C4-2B (cell line): ENCODE measurements around the gene CHN1.

Experiments
- ZFX ChIP-seq: fragments of 450-650 bp; IDR thresholded peaks from 2 replicates; pipeline ENCODE4 v1.6.1; 2017
- TF ChIP-seq, protein P1 (sequence below): fragments of 450-650 bp; conservative IDR thresholded peaks from 2 replicates; pipeline ENCODE4 v1.5.1; 2017; ENCODE audit warnings: mild to moderate bottlenecking

DNA sequence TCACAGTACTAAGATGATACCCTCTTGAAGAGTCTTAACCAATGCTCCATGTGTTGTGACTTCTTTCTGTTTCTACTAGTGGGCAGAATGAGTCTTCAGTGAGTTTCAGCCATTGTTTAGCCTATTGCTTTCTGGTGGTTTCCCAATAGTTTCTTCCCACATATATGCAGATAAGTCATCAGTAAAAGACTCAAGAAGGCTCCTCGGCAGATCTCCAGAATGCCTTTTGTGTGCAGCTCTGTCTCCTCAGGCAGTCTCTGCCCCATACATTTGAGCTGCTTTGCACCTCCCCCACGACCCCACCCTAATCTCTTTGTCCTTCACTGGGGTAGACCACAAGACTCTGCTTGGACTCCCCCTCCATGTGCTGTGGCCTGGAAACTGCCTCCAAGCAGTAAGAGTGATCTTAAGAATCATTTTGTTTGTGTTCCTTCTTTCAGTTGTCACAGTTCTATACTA lies 169.4 kb downstream of the CHN1 start:
- TF ChIP-seq, protein P1, sequence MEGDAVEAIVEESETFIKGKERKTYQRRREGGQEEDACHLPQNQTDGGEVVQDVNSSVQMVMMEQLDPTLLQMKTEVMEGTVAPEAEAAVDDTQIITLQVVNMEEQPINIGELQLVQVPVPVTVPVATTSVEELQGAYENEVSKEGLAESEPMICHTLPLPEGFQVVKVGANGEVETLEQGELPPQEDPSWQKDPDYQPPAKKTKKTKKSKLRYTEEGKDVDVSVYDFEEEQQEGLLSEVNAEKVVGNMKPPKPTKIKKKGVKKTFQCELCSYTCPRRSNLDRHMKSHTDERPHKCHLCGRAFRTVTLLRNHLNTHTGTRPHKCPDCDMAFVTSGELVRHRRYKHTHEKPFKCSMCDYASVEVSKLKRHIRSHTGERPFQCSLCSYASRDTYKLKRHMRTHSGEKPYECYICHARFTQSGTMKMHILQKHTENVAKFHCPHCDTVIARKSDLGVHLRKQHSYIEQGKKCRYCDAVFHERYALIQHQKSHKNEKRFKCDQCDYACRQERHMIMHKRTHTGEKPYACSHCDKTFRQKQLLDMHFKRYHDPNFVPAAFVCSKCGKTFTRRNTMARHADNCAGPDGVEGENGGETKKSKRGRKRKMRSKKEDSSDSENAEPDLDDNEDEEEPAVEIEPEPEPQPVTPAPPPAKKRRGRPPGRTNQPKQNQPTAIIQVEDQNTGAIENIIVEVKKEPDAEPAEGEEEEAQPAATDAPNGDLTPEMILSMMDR: no peak
- no peak for TF ChIP-seq ZFX
